GM18861 (cell line): ENCODE results near the gene DCST2.
"Not testable (repeated sequence)": the region's sequence is repeated elsewhere in the genome, so short reads cannot be mapped to it uniquely, and the experiment has no call there.

ENCODE experiments used
- ATAC-seq: cut with Tn5 transposase; IDR thresholded peaks from one replicate; pipeline ENCODE4 v1.9.1; 2021; ENCODE audit not compliant: unreplicated experiment

The DCST2 gene

GRCh38 chr1:155000726-155001424 lies 32.7 kb downstream of the DCST2 start:
- ATAC-seq = peak; percentile 33

GRCh38 chr1:155000411-155000725 lies 33.2 kb downstream of the DCST2 start:
- ATAC-seq = no peak

GRCh38 chr1:154999571-155000410 lies 33.8 kb downstream of the DCST2 start:
- no peak for ATAC-seq

GRCh38 chr1:154998818-154999570 lies 34.6 kb downstream of the DCST2 start:
- no peak for ATAC-seq

- ATAC-seq = no peak
These were observed 35.3 kb downstream of the DCST2 start for GRCh38 chr1:154998201-154998780.

- ATAC-seq = no peak
These were observed 36.4 kb downstream of the DCST2 start for GRCh38 chr1:154996966-154997701.

- ATAC-seq = not testable (repeated sequence)
These were observed 38.1 kb downstream of the DCST2 start for GRCh38 chr1:154995301-154995983.

GRCh38 chr1:154994591-154994990 lies 39.0 kb downstream of the DCST2 start:
- ATAC-seq = no peak

- ATAC-seq = no peak
These were observed 39.4 kb downstream of the DCST2 start for GRCh38 chr1:154994269-154994587.

- ATAC-seq = no peak
These were observed 39.9 kb downstream of the DCST2 start, which contains the start of gene LENEP for GRCh38 chr1:154993572-154994268. Gene LENEP (plus strand): TSS chr1:154993586. CDS start chr1:154993608, 22 bp downstream.

GRCh38 chr1:154992721-154993571 lies 40.6 kb downstream of the DCST2 start:
- no peak for ATAC-seq

- no peak for ATAC-seq
These were observed 43.3 kb downstream of the DCST2 start for GRCh38 chr1:154990276-154990675.

- no peak for ATAC-seq
These were observed 44.3 kb downstream of the DCST2 start for GRCh38 chr1:154989195-154989860.

GRCh38 chr1:154988058-154988954 lies 45.3 kb downstream of the DCST2 start:
- ATAC-seq = no peak

- no peak for ATAC-seq
These were observed 46.3 kb downstream of the DCST2 start for GRCh38 chr1:154987326-154987725.

- not testable (repeated sequence) for ATAC-seq
These were observed 46.8 kb downstream of the DCST2 start for GRCh38 chr1:154986736-154987135.
